ENCODE measurements around the gene LPXN.
A peak's percentile ranks its signal among the peaks of the same experiment; 100 is the strongest.

The LPXN gene

DNA sequence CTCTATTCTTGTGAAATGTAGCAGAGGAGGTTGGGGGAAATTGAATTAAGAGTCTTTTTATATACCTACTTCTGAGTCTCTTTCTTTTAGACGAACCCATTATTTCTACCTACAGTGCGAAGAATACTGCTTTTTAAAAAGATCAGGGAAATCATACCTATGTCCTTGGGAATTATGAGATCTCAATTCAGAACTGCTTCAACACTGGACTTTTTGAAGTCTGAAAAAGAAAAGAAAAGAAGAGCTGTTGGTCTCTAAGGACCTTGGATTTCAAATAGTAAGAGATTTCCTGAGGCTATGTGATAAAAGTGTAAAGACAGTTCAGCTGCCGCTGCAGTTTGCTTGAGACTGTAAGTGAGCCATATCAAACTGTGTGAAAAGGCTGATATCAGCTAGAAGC, 64.0 kb downstream of the LPXN start:
- no peak for DNase-seq

DNA sequence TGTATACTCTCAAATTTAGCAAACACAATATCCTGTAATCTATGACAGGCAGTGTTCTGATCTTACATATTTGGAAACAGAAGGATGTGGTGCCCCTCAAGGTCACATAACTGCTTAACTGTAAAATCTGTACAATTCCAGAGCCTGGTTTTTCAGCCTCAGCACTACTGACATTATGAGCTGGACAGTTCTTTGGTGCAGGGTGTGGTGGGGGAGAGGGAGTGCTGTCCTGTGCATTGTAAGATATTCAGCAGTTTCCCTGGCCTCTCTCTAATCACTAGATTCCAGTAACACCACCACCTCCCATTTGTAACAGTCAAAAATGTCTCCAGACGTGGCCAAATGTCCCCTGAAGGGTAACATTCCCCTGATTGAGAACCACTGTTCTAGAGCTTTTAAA, 65.9 kb downstream of the LPXN start:
- no peak for DNase-seq

DNA sequence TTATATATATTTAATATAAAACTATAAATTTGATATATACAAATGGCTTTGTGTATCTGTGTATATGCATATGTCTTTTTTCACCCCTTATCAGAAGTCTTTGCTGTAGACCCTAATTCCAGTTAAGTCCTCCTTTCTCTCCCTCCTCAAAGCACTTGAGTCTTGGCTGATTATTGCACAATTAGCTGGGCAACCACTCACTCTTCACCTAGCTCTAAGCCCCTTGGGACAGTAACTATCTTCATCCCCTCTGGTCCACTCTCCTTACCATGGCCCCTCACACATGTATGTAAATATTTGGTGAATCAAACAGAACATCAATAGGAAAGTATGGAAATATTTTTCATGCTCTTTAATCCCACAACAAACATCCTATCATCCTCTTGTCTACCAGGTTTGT, 66.8 kb downstream of the LPXN start:
- DNase-seq: no peak

DNA sequence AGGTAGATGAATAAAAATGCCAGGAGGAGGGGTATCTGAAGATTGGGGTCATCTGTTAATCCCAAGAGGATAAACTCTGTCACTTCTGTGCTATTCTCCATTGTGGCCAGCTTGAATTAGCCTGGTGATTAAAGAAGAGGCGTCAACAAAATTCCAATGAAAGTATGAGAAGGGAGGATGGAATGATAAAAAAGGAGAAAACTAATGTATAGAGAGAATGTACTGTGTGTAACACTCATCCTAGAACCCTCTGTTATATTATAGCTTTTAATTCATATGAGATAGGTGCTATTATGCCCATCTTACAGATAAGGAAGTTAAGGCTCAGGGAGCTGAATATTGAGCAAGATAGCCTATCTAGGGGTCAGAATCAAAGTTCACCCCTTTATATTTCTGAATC, 67.7 kb downstream of the LPXN start, which contains the start of gene OR5B21:
Gene OR5B21 (minus strand): TSS at position 101 of the 400 bp plus-strand sequence. CDS start 0 bp downstream, at position 101.
- no peak for DNase-seq

DNA sequence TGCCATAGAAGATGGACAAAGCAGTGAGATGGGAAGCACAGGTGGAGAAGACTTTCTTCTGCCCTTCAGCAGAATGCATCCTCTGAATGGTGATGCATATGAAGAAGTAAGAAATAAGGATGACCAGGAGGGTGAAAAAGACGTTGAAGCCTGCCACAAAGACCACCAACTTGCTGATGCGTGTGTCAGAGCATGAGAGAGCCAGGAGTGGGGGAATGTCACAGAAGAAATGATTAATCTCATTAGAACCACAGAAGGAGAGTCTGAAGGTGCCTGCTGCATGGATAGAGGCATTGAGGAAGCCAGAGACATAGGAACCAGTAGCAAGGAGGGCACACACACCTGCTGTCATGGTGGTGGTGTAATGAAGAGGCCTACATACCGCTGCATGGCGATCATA, 68.3 kb downstream of the LPXN start:
- DNase-seq: no peak

DNA sequence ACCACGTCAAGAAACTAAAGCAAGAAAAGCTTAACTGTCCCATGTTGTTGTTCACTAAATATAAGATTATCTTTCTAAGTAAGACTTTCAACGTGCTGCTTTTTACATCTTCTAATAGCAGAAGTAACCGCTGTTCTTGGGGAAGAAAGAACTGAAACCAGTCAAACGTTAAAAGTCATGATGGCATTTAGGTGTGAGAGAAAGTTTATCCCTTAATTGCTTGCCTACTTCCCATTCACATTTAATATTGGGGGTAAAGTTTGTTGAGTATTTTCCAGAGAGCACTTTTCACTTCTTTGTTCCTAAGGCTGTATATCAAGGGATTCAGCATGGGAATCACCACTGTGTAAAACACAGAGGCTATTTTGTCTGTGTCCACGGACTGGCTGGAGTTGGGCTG, 68.7 kb downstream of the LPXN start:
- no peak for DNase-seq

DNA sequence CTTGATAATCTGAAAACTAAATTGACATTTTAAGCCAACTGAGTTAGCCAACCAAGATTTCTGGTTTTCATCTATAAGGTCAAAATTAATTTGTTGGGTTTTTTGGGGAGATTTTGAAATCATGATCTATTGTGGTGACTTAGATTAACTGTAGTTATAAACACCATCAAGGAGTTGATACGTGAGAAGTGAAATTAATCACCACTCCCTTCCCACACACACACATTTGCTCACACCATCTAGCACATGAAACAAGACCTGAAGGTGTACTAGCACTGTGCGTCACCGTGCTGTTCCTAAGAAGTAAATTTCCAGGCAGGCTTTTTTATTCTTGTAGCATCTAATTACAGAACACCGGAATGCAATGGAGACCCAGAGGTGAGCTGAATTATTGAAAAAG, 69.8 kb downstream of the LPXN start:
- no peak for DNase-seq

DNA sequence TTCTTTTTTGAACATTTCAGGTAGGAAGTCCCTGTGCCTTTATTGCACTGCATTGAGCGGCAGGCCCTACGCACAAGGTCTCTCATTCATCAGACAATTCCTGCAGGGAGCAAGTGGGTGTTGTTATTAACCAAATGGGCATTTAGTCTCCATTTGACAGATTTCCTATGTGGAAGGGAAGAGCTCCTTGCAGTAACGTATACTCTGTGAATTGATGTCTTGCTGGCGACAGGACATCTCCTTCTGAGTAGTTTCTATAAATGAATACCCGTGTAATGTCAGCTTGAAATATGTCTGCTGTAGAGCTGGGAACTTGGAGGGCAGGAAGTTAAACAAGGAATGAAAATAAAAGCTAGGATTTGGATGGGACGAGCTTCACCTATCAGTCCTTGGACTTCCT, 71.4 kb downstream of the LPXN start:
- DNase-seq: no peak

DNA sequence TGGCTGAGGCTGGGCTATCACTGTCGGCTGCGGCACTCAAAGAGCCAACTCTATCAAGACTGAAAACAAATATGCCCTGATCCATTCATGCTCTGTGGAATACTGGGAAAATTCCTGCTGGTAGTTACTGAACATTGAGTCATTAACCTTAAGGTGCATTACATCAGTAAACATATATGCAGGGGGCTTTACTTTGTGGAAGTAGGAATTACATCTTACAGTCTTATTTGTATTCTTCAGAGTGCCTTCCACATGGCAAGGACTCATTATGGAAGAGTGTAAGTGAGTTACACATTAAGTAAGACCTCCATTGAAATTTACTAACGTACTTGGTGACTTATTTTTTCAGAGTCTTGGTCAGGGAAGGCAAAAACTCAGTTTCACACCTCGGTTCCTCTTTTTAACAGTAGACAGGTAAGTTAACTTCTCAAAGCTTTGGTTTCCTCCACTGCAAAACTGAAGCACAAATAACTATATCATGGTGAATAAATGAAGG, 72.2 kb downstream of the LPXN start:
- DNase-seq: no peak

DNA sequence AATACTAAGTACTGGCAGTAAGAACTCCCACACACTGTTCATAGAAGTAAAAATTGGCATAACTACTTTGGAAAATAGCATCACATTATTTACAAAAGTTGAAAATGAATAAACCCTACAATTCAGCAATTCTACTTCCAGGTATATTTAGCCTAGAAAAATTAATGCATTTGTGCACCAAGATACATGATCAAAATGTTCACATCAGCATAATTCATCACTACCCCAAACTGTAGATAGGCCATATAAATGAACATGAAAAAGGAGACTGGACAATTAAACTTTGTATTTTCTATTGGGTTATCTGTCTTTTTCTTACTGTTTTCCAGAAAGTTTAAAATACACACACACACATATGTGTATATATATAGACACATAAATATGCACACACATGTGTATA, 73.7 kb downstream of the LPXN start:
- no peak for DNase-seq

DNA sequence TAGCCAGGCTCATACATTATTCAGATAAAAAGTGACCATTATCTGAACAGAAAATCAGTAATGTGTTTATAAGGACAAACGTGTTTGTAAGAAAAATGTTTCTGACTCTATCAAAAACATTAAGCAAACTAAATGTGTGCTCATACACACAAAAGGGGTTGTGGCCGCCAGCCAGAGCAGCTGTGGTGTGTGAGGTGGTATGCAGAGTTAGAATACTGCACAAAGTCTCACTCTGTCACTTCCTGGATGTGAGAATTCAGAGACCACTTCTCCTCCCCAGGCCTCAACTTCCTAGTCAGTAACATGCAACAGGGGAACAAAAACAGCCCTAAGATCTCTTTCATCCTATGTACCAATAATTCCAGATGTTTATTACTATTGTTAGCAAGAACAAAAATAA, 77.2 kb downstream of the LPXN start:
- DNase-seq: no peak

DNA sequence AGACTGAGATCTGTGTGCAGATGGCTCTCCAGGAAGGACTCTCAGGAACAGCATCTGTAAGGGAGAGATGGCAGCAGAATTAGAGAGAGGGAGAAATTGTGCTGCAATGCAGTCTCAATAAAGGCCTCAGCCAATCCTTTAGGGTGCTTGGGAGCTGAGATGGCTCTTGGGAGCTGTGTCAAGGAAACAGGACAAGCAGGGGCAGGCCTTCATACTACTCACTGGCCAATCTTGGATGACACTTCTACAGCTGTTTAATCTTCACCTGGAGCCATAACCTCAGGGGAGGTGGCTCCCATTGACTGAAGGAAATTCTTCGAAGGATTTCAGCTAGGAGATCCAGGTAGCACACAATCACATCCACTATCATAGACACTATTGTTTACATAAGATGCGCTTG, 77.7 kb downstream of the LPXN start:
- DNase-seq: no peak

DNA sequence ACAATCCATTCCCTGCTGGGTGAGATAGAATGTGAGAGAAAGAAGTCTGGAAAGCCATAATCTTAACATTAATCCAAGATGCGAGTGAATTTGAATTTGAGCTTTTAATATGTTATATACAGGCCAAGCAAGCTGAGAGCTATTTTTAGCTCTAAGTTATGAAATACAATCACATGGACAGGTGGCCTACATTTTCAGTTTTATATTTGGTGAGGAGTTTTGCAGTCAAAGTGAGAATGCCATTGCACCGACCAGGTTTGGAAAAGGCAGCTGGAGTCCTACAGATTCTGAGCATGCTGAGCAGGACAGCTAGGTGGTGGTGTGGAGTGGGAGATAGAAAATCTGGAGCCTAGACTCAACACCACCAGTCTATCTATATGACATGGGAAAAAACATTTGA, 79.8 kb downstream of the LPXN start:
- DNase-seq: no peak

DNA sequence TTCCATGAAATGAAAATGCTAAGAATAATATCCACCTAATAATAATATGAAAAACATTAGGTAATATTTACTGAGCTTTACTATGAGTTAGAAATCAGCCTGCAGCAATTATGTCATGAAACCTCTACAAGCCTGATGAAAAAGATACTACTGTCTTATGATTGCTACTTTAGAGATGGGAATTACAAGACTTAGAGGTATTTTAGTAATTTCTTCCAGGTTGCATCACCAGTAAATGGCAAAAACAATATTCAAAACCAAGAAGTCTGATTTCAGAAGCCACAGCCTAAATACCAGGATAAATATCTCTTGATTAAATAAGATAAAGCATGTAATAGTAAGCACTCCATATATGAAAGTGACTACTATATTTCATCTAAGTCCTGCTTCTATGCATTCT, 81.6 kb downstream of the LPXN start:
- DNase-seq: no peak

DNA sequence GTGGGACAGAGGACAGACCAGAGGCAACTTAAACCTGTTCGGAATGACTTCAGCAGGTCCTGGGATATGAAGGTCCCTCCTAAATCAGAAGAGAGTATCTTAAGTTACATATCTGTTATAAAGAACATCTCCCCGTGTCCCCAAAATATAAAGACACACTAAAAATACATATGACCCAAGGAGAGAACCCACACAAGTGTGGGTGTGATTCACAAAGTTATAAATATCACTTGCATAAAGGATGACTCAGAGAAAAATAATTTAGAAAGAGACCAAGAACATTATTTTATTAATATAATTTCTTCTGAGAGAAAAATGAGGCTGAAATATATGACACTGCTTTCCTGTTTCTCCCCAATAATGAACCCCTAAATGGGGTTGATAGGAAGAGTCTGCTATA, 82.0 kb downstream of the LPXN start:
- no peak for DNase-seq

DNA sequence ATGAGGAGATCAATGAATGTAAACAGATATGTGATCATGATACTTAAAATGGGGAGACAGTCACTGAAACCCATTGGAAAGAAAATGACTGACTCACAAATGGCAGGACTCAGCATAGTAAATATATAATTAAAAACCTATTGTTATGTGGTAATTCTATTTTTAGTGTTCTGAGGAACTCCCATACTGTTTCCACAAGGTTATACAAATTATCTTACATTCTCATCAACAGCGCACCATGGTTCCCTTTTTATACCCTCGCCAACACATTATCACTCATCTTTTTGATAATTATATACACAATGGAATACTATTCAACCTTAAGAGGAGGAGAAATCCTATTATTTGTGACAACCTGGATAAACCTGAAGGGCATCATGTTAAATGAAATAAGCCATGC, 84.8 kb downstream of the LPXN start:
- peak; percentile 38 for DNase-seq

DNA sequence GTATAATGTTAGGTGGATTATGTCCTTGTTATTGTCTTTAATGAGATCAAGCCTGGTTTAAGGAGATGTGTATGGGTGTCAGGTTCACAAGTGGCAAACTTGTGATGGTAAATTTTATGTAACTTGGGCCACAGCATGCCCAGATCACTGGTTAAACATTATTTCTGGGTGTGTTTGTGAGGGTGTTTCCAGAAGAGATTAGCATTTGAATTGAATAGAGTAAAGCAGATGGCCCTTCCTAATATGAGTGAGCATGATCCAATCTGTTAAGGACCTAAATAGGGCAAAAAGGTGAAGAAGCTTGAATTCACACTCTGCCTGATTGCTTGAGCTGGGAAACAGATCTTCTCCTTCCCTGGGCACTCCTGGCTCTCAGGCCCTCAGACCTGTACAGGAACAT, 88.5 kb downstream of the LPXN start:
- no peak for DNase-seq

DNA sequence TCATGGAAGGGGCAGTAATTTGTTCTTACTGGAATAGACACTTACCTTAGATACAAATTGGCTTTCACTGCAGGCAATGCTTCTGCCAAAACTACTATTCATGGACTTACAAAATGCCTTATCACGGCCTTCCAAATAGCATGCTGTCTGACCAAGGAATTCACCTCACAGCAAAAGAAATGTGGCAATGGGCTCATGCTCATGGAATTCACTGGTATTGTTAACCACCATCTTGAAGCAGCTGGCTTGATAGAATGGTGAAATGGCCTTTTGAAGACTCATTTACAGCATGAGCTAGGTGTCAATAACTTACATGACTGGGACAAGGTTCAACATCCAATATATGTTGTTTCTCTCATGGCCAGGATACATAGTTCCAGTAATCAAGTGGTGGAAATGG, 89.7 kb downstream of the LPXN start:
- DNase-seq: no peak

Measured in NCI-H69 (cell line).